Measurements from ENCODE around the gene KIF3B.

KIF3B gene

DNA sequence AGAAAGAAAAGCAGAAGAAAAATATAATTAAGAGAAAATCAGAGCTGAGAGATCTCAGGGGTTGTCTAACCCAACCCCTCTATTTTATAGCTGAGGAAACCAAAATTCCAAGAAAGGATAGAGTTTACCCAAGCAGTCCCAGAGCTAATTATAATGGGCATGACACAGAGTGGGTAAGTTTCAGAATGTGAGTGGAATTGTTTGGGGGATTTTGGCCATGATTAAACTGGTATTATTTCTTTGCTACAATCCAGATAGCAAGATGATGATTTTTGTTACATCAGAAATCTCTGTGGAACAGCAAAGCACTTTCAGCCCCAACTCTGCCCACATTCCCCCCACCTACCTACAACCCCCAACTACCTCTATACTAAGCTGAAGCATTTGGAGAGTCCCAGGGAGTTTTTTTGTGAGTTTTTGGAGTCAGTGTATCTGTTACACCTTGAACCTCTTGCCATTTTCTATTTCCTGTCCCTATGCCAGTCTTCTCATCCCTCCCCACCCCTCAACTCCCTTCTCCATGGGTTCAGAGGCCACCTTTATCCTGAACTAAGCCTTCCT lies 45.0 kb upstream of the KIF3B start:
- TF ChIP-seq YY1 (IDR thresholded peaks at IDR 0.05; ENCODE audit: insufficient read depth, insufficient read length) (no peak), SUZ12 (IDR thresholded peaks at IDR 0.05; ENCODE audit: extremely low read depth, insufficient read depth, insufficient read length) (no peak), ZNF274 (IDR thresholded peaks at IDR 0.05; ENCODE audit: low read depth, low read length) (no peak)
- Histone ChIP-seq H3K4me1 (ENCODE audit: insufficient read depth, insufficient read length) (no peaks in the 10 kb centered on the region), H3K9me3 (ENCODE audit: insufficient read depth, low read length) (no peaks in the 10 kb centered on the region), H3K9ac (ENCODE audit: insufficient read length, low read depth) (no peak overlapping the region), H3K27me3 (ENCODE audit: insufficient read depth, insufficient read length) (no peaks in the 10 kb centered on the region), H3K4me3 (ENCODE audit: insufficient read length, low read depth) (no peak overlapping the region), H3K36me3 (ENCODE audit: insufficient read depth, insufficient read length, low read length) (peaks cover 88% of the 10 kb centered on the region)
- DNase-seq (ENCODE audit: low read depth, low spot score): no peak

DNA sequence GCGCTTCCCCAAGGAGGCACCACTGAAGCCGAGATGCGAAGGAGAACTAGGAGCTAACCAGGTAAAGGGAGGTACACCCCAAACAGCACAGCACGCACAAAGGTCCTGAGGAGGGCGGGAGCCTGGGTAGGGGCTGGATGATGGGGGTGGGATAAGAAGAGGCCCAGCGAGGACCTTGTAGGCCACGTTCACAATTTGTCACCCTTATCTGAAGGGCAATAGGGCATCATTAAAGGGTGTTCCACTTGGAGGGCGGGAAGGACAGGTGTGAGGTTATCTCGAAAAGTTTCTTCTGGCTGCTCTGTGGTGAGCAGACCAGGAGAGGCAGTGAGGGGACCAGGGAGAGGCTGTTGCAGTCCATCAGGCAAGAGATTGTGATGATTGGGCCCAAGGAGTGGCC lies 44.2 kb upstream of the KIF3B start:
- H3K9me3 ChIP-seq (ENCODE audit: insufficient read depth, low read length): no peaks in the 10 kb centered on the region
- no peak overlapping the region for H3K4me3 ChIP-seq (ENCODE audit: insufficient read length, low read depth)
- peaks cover 82% of the 10 kb centered on the region for H3K36me3 ChIP-seq (ENCODE audit: insufficient read depth, insufficient read length, low read length)
- H3K9ac ChIP-seq (ENCODE audit: insufficient read length, low read depth): no peak overlapping the region
- no peak for DNase-seq (ENCODE audit: low read depth, low spot score)
- TF ChIP-seq YY1 (IDR thresholded peaks at IDR 0.05; ENCODE audit: insufficient read depth, insufficient read length) (no peak), SUZ12 (IDR thresholded peaks at IDR 0.05; ENCODE audit: extremely low read depth, insufficient read depth, insufficient read length) (no peak), ZNF274 (IDR thresholded peaks at IDR 0.05; ENCODE audit: low read depth, low read length) (no peak)
- H3K4me1 ChIP-seq (ENCODE audit: insufficient read depth, insufficient read length): no peaks in the 10 kb centered on the region
- H3K27me3 ChIP-seq (ENCODE audit: insufficient read depth, insufficient read length): no peaks in the 10 kb centered on the region

DNA sequence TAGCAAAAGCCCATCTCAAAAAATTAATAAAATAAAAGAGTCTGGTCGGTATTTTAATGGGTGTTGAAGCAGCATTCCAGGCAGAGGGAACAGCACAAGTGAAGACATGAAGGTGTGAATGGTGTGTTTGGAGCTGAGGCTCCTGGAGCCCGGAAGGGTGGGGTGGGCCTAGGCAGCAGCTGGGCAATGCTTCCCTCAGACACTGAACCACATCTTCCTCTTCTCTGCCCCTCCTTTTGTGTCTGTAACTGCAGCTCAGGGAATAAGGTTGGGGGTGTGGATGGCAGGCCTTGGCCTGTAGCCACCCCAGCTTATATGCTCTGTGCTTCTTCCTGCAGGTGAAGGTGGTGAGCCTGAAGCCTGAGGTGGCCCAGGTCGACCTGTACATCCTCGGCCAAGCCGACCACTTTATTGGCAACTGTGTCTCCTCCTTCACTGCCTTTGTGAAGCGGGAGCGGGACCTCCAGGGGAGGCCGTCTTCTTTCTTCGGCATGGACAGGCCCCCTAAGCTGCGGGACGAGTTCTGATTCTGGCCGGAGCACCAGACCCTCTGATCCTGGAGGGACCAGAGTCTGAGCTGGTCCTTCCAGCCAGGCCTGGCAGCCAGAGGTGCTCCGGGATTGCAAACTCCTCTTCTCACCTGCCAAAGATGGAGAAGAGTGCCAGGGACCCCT lies 43.2 kb upstream of the KIF3B start:
- H3K9ac ChIP-seq (ENCODE audit: insufficient read length, low read depth): no peak overlapping the region
- H3K9me3 ChIP-seq (ENCODE audit: insufficient read depth, low read length): no peaks in the 10 kb centered on the region
- H3K27me3 ChIP-seq (ENCODE audit: insufficient read depth, insufficient read length): no peaks in the 10 kb centered on the region
- TF ChIP-seq ZNF274 (IDR thresholded peaks at IDR 0.05; ENCODE audit: low read depth, low read length) (no peak), SUZ12 (IDR thresholded peaks at IDR 0.05; ENCODE audit: extremely low read depth, insufficient read depth, insufficient read length) (no peak), YY1 (IDR thresholded peaks at IDR 0.05; ENCODE audit: insufficient read depth, insufficient read length) (no peak)
- peaks cover 72% of the 10 kb centered on the region for H3K36me3 ChIP-seq (ENCODE audit: insufficient read depth, insufficient read length, low read length)
- H3K4me1 ChIP-seq (ENCODE audit: insufficient read depth, insufficient read length): peaks cover 3% of the 10 kb centered on the region
- no peak for DNase-seq (ENCODE audit: low read depth, low spot score)
- no peak overlapping the region for H3K4me3 ChIP-seq (ENCODE audit: insufficient read length, low read depth)

DNA sequence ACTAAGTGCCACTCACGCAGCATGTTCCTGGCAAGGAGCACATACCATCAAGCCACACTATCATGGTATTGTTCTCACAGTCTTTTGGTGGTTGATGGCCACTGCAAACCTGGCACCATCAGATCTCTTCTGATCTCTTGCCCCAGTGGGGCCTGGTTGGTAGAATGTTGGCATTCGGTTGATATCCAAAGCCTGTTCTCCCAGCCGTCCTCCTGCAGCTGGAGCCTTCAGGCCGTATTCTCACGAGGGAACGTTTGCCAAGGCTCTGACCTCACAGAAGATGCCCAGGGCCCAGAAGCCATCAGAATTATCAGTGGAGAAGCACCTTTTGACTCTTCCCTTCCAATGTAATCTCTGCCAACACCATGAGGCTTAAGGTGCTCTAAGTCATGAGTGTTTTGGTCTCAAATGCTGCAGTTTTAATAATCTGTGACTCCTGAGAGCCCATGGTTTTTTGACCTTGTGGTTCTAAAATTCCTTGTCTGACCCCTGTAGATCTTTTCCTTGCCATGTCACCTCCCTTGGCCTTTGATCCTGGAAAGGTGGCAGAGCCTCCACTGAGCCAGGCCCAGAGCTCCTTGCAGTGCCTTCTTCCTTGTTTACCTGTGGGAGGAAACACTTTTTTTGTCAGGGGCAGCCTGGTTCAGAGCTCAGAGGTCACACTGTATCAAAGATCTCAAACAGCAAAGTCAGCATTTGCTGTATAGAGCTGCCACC lies 42.0 kb upstream of the KIF3B start:
- TF ChIP-seq SUZ12 (IDR thresholded peaks at IDR 0.05; ENCODE audit: extremely low read depth, insufficient read depth, insufficient read length): no peak
- TF ChIP-seq YY1 (IDR thresholded peaks at IDR 0.05; ENCODE audit: insufficient read depth, insufficient read length): no peak
- TF ChIP-seq ZNF274 (IDR thresholded peaks at IDR 0.05; ENCODE audit: low read depth, low read length): no peak
- H3K9me3 ChIP-seq (ENCODE audit: insufficient read depth, low read length): no peaks in the 10 kb centered on the region
- H3K4me3 ChIP-seq (ENCODE audit: insufficient read length, low read depth): no peak overlapping the region
- H3K9ac ChIP-seq (ENCODE audit: insufficient read length, low read depth): no peak overlapping the region
- DNase-seq (ENCODE audit: low read depth, low spot score): no peak
- H3K27me3 ChIP-seq (ENCODE audit: insufficient read depth, insufficient read length): no peaks in the 10 kb centered on the region
- peaks cover 67% of the 10 kb centered on the region for H3K36me3 ChIP-seq (ENCODE audit: insufficient read depth, insufficient read length, low read length)
- peaks cover 3% of the 10 kb centered on the region for H3K4me1 ChIP-seq (ENCODE audit: insufficient read depth, insufficient read length)

DNA sequence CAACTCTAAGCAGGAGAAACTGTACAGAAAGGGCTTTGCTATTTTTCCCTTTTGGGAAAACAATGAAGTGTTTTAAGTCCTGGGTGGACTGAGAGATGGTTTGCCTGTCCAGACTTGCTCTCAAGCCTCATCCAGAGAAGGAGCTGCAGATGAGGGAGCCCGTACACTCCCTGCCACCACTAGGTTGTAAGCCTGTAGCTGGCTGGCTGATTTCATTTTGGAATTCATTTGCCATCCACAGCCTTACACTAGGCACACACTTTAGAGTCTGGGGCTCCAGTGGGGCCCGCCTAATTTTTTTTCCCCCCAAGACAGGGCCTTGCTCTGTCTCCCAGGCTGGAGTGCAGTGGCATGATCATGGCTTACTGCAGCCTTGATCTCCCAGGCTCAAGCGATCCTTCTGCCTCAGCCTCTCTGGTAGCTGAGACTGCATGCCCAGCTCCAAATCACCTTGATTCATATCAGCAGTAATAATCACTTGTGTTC lies 41.4 kb upstream of the KIF3B start:
- no peak for TF ChIP-seq YY1 (IDR thresholded peaks at IDR 0.05; ENCODE audit: insufficient read depth, insufficient read length)
- TF ChIP-seq SUZ12 (IDR thresholded peaks at IDR 0.05; ENCODE audit: extremely low read depth, insufficient read depth, insufficient read length): no peak
- no peak for TF ChIP-seq ZNF274 (IDR thresholded peaks at IDR 0.05; ENCODE audit: low read depth, low read length)
- Histone ChIP-seq H3K9ac (ENCODE audit: insufficient read length, low read depth) (no peak overlapping the region), H3K4me3 (ENCODE audit: insufficient read length, low read depth) (no peak overlapping the region), H3K4me1 (ENCODE audit: insufficient read depth, insufficient read length) (peaks cover 3% of the 10 kb centered on the region), H3K36me3 (ENCODE audit: insufficient read depth, insufficient read length, low read length) (peaks cover 62% of the 10 kb centered on the region), H3K9me3 (ENCODE audit: insufficient read depth, low read length) (no peaks in the 10 kb centered on the region), H3K27me3 (ENCODE audit: insufficient read depth, insufficient read length) (no peaks in the 10 kb centered on the region)
- DNase-seq (ENCODE audit: low read depth, low spot score): no peak

DNA sequence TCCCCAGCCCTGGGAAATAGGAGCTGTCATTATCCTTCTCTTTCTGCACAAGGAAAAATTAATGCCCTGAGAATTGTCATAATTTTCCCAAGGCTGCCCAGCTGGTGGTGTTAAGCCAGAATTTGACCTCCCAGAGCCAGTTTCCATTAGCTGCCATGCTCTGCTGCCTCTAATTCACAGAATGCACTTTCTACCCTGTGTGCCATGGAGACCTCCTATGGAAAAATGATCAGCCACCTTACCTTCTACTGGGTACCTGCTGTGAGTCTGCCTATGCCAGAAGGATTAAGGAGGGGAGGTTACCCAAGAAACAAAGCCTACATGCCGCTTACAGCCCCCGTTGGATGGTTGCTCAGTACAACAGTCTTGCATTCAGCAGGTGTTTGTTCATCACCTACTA lies 40.6 kb upstream of the KIF3B start:
- H3K9me3 ChIP-seq (ENCODE audit: insufficient read depth, low read length): no peaks in the 10 kb centered on the region
- H3K27me3 ChIP-seq (ENCODE audit: insufficient read depth, insufficient read length): no peaks in the 10 kb centered on the region
- no peak overlapping the region for H3K4me3 ChIP-seq (ENCODE audit: insufficient read length, low read depth)
- no peak for DNase-seq (ENCODE audit: low read depth, low spot score)
- no peak overlapping the region for H3K9ac ChIP-seq (ENCODE audit: insufficient read length, low read depth)
- no peak for TF ChIP-seq YY1 (IDR thresholded peaks at IDR 0.05; ENCODE audit: insufficient read depth, insufficient read length)
- TF ChIP-seq ZNF274 (IDR thresholded peaks at IDR 0.05; ENCODE audit: low read depth, low read length): no peak
- no peak for TF ChIP-seq SUZ12 (IDR thresholded peaks at IDR 0.05; ENCODE audit: extremely low read depth, insufficient read depth, insufficient read length)
- H3K4me1 ChIP-seq (ENCODE audit: insufficient read depth, insufficient read length): peaks cover 3% of the 10 kb centered on the region
- peaks cover 55% of the 10 kb centered on the region for H3K36me3 ChIP-seq (ENCODE audit: insufficient read depth, insufficient read length, low read length)

DNA sequence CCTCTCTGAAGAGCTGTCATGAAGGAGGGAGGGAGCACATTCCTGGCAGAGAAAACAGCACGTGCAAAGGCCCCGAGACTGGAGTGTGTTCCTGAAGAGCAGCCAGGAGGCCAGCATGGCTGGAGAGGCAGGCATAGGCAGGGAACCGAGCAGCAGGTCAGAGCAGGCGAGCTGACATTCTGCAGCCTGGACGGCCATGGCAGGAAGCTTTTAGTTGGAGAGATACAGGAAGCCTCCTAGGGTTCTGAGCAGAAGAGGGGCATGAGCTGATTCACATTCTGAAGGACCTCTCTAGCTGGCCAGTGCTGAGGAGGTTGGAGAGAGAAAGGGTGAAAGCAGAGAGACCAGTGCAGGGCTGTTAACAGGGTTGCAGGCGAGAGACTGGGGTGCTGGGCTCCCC lies 40.0 kb upstream of the KIF3B start:
- TF ChIP-seq SUZ12 (IDR thresholded peaks at IDR 0.05; ENCODE audit: extremely low read depth, insufficient read depth, insufficient read length) (no peak), YY1 (IDR thresholded peaks at IDR 0.05; ENCODE audit: insufficient read depth, insufficient read length) (no peak), ZNF274 (IDR thresholded peaks at IDR 0.05; ENCODE audit: low read depth, low read length) (no peak)
- peaks cover 50% of the 10 kb centered on the region for H3K36me3 ChIP-seq (ENCODE audit: insufficient read depth, insufficient read length, low read length)
- DNase-seq (ENCODE audit: low read depth, low spot score): no peak
- no peak overlapping the region for H3K9ac ChIP-seq (ENCODE audit: insufficient read length, low read depth)
- no peaks in the 10 kb centered on the region for H3K27me3 ChIP-seq (ENCODE audit: insufficient read depth, insufficient read length)
- no peaks in the 10 kb centered on the region for H3K9me3 ChIP-seq (ENCODE audit: insufficient read depth, low read length)
- no peak overlapping the region for H3K4me3 ChIP-seq (ENCODE audit: insufficient read length, low read depth)
- H3K4me1 ChIP-seq (ENCODE audit: insufficient read depth, insufficient read length): peaks cover 3% of the 10 kb centered on the region

Measured in NT2/D1 (cell line).